ENCODE results near the gene MICAL2. TPM values are rescaled to one million over a fixed set of nuclear protein-coding genes. Genes with fewer than 3 reads are reported as not detected.

Gene MICAL2
- total RNA-seq, 1 donor from 2014 or later: 79.6 TPM

GRCh38 chr11:12075822-12076821, 34.3 kb upstream of the MICAL2 start:
- no peak for DNase-seq (ENCODE audit: low read depth in 2 of 2)

- no peak for DNase-seq (ENCODE audit: low read depth in 2 of 2)
Observed at GRCh38 chr11:12076840-12077534, 33.4 kb upstream of the MICAL2 start.

- DNase-seq (ENCODE audit: low read depth in 2 of 2): no peak
Observed at GRCh38 chr11:12077535-12078280, 32.7 kb upstream of the MICAL2 start.

- DNase-seq (ENCODE audit: low read depth in 2 of 2): peak in 1 of 2 donors; percentile 93
Observed at GRCh38 chr11:12079726-12080556, 30.4 kb upstream of the MICAL2 start.

- DNase-seq (ENCODE audit: low read depth in 2 of 2): peak in 1 of 2 donors; percentile 26
Observed at GRCh38 chr11:12083380-12083779, 27.0 kb upstream of the MICAL2 start.

- DNase-seq (ENCODE audit: low read depth in 2 of 2): no peak
Observed at GRCh38 chr11:12084256-12084655, 26.1 kb upstream of the MICAL2 start.

GRCh38 chr11:12085371-12086251, 24.8 kb upstream of the MICAL2 start:
- peak in 1 of 2 donors; percentile 19 for DNase-seq (ENCODE audit: low read depth in 2 of 2)

GRCh38 chr11:12086271-12087074, 23.9 kb upstream of the MICAL2 start:
- DNase-seq (ENCODE audit: low read depth in 2 of 2): peak in 1 of 2 donors; percentile 84

- peak in 1 of 2 donors; percentile 50 for DNase-seq (ENCODE audit: low read depth in 2 of 2)
Observed at GRCh38 chr11:12087075-12088004, 23.1 kb upstream of the MICAL2 start.

GRCh38 chr11:12088047-12088481, 22.3 kb upstream of the MICAL2 start:
- peak in 1 of 2 donors; percentile 75 for DNase-seq (ENCODE audit: low read depth in 2 of 2)

GRCh38 chr11:12088531-12088930, 21.9 kb upstream of the MICAL2 start:
- no peak for DNase-seq (ENCODE audit: low read depth in 2 of 2)

- no peak for DNase-seq (ENCODE audit: low read depth in 2 of 2)
Observed at GRCh38 chr11:12089041-12089440, 21.3 kb upstream of the MICAL2 start.

GRCh38 chr11:12089473-12089872, 20.9 kb upstream of the MICAL2 start:
- peak in 1 of 2 donors; percentile 52 for DNase-seq (ENCODE audit: low read depth in 2 of 2)

GRCh38 chr11:12090061-12090591, 20.3 kb upstream of the MICAL2 start:
- peak in 1 of 2 donors; percentile 72 for DNase-seq (ENCODE audit: low read depth in 2 of 2)

- no peak for DNase-seq (ENCODE audit: low read depth in 2 of 2)
Observed at GRCh38 chr11:12090761-12091258, 19.6 kb upstream of the MICAL2 start.

GRCh38 chr11:12091956-12092558, 18.3 kb upstream of the MICAL2 start:
- no peak for DNase-seq (ENCODE audit: low read depth in 2 of 2)

- DNase-seq (ENCODE audit: low read depth in 2 of 2): no peak
Observed at GRCh38 chr11:12092714-12093113, 17.7 kb upstream of the MICAL2 start.
